ENCODE measurements around the gene CASKIN2. TPM values are rescaled to one million over a fixed set of nuclear protein-coding genes. Genes with fewer than 3 reads are reported as not detected.

The CASKIN2 gene
- total RNA-seq, 2 donors from 2014 or later, result 16.0 to 35.8 TPM

- intact Hi-C loops (cut with DNase I), result no loop called here
- WGBS, result 85% methylated on average over 6 of the region's 6 CpGs
- H3K4me1 ChIP-seq (replicated peaks), result no peaks in the 10 kb centered on the region
- no peaks in the 10 kb centered on the region for H3K36me3 ChIP-seq
- no peak overlapping the region for H3K4me3 ChIP-seq
- no peak overlapping the region for H3K27ac ChIP-seq
- no peak for DNase-seq (ENCODE audit: low spot score)
- H3K27me3 ChIP-seq (replicated peaks; ENCODE audit: insufficient read depth), result no peaks in the 10 kb centered on the region
- TF ChIP-seq, protein P1, sequence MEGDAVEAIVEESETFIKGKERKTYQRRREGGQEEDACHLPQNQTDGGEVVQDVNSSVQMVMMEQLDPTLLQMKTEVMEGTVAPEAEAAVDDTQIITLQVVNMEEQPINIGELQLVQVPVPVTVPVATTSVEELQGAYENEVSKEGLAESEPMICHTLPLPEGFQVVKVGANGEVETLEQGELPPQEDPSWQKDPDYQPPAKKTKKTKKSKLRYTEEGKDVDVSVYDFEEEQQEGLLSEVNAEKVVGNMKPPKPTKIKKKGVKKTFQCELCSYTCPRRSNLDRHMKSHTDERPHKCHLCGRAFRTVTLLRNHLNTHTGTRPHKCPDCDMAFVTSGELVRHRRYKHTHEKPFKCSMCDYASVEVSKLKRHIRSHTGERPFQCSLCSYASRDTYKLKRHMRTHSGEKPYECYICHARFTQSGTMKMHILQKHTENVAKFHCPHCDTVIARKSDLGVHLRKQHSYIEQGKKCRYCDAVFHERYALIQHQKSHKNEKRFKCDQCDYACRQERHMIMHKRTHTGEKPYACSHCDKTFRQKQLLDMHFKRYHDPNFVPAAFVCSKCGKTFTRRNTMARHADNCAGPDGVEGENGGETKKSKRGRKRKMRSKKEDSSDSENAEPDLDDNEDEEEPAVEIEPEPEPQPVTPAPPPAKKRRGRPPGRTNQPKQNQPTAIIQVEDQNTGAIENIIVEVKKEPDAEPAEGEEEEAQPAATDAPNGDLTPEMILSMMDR (IDR thresholded peaks at IDR 0.05), result no peak
- TF ChIP-seq POLR2A (IDR thresholded peaks at IDR 0.05), result no peak
- H3K9me3 ChIP-seq, result no peaks in the 10 kb centered on the region
Measured at GRCh38 chr17:75474736-75475135, 40.6 kb downstream of the CASKIN2 start.

DNA sequence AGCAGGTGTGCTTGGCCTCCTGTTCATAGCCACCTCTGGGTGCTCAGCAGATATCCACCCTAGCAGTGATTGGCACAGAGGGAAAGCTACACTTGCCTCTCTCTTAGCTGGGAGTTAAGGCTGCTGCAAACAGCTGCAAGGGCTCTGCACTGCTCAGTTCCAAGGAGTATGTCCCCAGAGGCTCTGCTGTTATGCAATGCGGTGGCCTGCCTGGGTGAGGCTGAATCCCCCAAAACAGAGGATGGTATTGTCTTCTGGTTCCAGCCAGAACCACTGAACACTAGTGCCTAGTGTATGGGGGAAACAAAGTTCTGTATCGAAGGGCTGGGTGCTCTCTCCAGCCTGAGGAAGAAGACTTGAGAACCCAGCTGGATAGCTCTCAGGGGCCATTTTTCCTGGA lies 42.1 kb downstream of the CASKIN2 start:
- H3K27me3 ChIP-seq (replicated peaks; ENCODE audit: insufficient read depth), result no peaks in the 10 kb centered on the region
- no peak overlapping the region for H3K4me3 ChIP-seq
- H3K36me3 ChIP-seq, result no peaks in the 10 kb centered on the region
- no peak overlapping the region for H3K27ac ChIP-seq
- TF ChIP-seq POLR2A (IDR thresholded peaks at IDR 0.05) (no peak), POLR2AphosphoS5 (IDR thresholded peaks at IDR 0.05) (no peak)
- TF ChIP-seq, protein P1 (IDR thresholded peaks at IDR 0.05), result no peak
- H3K9me3 ChIP-seq, result no peaks in the 10 kb centered on the region
- DNase-seq (ENCODE audit: low spot score), result no peak
- intact Hi-C loops (cut with DNase I), result no loop called here
- WGBS, result 100% methylated on average over 2 of the region's 2 CpGs
- H3K4me1 ChIP-seq (replicated peaks), result no peaks in the 10 kb centered on the region

- H3K27me3 ChIP-seq (replicated peaks; ENCODE audit: insufficient read depth), result no peaks in the 10 kb centered on the region
- no peaks in the 10 kb centered on the region for H3K9me3 ChIP-seq
- 29% methylated on average over 4 of the region's 4 CpGs for WGBS
- TF ChIP-seq POLR2A (IDR thresholded peaks at IDR 0.05), result no peak
- no peak for TF ChIP-seq POLR2AphosphoS5 (IDR thresholded peaks at IDR 0.05)
- TF ChIP-seq, protein P1 (IDR thresholded peaks at IDR 0.05), result no peak
- no peak overlapping the region for H3K27ac ChIP-seq
- no peaks in the 10 kb centered on the region for H3K4me1 ChIP-seq (replicated peaks)
- H3K36me3 ChIP-seq, result no peaks in the 10 kb centered on the region
- no peak overlapping the region for H3K4me3 ChIP-seq
- intact Hi-C loops (cut with DNase I), result no loop called here
- no peak for DNase-seq (ENCODE audit: low spot score)
Measured at GRCh38 chr17:75472119-75472518, 43.2 kb downstream of the CASKIN2 start.

DNA sequence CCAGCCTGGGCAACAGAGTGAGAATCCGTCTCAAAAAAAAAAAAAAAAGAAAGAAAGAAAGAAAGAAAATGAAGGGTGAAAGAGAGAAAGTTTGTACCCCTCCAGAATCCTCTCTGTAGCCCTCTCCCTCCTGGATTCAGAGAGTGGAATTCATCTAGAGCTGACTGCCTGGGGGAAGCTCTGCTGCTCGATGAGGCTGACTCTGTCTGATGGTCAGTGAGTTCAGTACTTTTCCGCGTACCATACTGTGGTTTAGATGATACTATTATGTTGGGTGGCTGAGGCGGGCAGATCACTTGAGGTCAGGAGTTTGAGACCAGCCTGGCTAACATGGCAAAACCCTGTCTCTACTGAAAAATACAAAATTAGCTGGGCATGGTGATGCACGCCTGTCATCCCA lies 44.1 kb downstream of the CASKIN2 start:
- no peak for DNase-seq (ENCODE audit: low spot score)
- no peaks in the 10 kb centered on the region for H3K36me3 ChIP-seq
- TF ChIP-seq POLR2AphosphoS5 (IDR thresholded peaks at IDR 0.05) (no peak), POLR2A (IDR thresholded peaks at IDR 0.05) (no peak)
- TF ChIP-seq, protein P1 (IDR thresholded peaks at IDR 0.05), result no peak
- WGBS, result 96% methylated on average over 6 of the region's 6 CpGs
- H3K9me3 ChIP-seq, result no peaks in the 10 kb centered on the region
- intact Hi-C loops (cut with DNase I), result no loop called here
- no peak overlapping the region for H3K4me3 ChIP-seq
- no peaks in the 10 kb centered on the region for H3K27me3 ChIP-seq (replicated peaks; ENCODE audit: insufficient read depth)
- H3K4me1 ChIP-seq (replicated peaks), result no peaks in the 10 kb centered on the region
- no peak overlapping the region for H3K27ac ChIP-seq

DNA sequence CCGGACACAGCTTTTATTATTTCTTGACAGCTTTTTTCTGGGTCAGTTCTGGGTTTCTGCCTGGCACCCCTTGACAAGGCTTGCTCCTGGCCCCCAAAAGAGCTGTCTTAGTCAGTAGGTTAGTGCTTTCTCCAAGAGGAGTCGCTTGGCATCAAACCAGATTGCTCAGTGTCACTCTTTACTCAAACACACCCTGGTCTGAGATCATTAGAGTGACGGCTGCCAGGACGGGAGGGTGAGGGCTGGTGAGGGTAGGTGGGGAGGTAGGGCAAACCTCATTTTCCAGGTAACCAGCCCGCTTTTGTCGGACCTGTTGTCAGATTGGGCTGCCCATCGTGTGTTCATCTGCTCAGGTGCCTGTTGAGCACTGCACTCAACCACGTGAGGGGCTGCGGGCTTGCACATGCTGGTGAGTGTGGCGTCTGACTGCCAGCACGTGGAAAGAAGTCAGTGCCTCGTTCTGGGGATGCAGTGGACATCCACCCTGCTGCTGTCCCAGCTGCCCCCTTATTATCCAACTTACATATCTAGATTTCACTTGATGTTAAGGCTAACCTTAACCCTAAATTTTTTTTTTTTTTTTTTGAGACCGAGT lies 46.5 kb downstream of the CASKIN2 start:
- Histone ChIP-seq H3K4me1 (replicated peaks) (no peaks in the 10 kb centered on the region), H3K27ac (no peak overlapping the region), H3K36me3 (no peaks in the 10 kb centered on the region), H3K4me3 (no peak overlapping the region), H3K9me3 (no peaks in the 10 kb centered on the region), H3K27me3 (replicated peaks; ENCODE audit: insufficient read depth) (no peaks in the 10 kb centered on the region)
- DNase-seq (ENCODE audit: low spot score), result no peak
- 75% methylated on average over 13 of the region's 13 CpGs for WGBS
- TF ChIP-seq POLR2A (IDR thresholded peaks at IDR 0.05), result no peak
- TF ChIP-seq, protein P1 (IDR thresholded peaks at IDR 0.05), result no peak
- no peak for TF ChIP-seq POLR2AphosphoS5 (IDR thresholded peaks at IDR 0.05)
- intact Hi-C loops (cut with DNase I), result no loop called here
